Measurements from ENCODE around the gene TTLL11. TPM values are rescaled to one million over a fixed set of nuclear protein-coding genes. Genes with fewer than 3 reads are reported as not detected.

TTLL11 gene
- total RNA-seq, 1 experiment from 2014 or later: 1.5 TPM

GRCh38 chr9:122085260-122085659, 7.8 kb downstream of the TTLL11 start:
- H3K18ac ChIP-seq (ENCODE audit: insufficient read length, low read depth, low read length): no peak overlapping the region
- H3K23me2 ChIP-seq (ENCODE audit: insufficient read length, low read depth, low read length, poor library complexity, severe bottlenecking): no peaks in the 10 kb centered on the region
- no peak overlapping the region for H3K4me2 ChIP-seq (ENCODE audit: insufficient read depth, insufficient read length, low read length)
- no peak overlapping the region for H3K14ac ChIP-seq (ENCODE audit: insufficient read depth, low read length)
- H3K23ac ChIP-seq (ENCODE audit: insufficient read length, low read depth, low read length): no peak overlapping the region
- no peak overlapping the region for H3K9ac ChIP-seq (ENCODE audit: extremely low read depth, insufficient read length, low read length)
- WGBS (ENCODE audit: extremely low coverage, insufficient read length, low lambda C conversion rate): no CpG with 5 or more reads among the region's 1 CpG
- no peak overlapping the region for H3K4ac ChIP-seq (ENCODE audit: low read depth, low read length)
- no peaks in the 10 kb centered on the region for H3K4me1 Mint-ChIP-seq
- no peaks in the 10 kb centered on the region for H3K79me2 ChIP-seq (ENCODE audit: insufficient read depth, low read length)
- no peak overlapping the region for H4K8ac ChIP-seq (replicated peaks; ENCODE audit: insufficient read length, low read depth, low read length)
- H4K91ac ChIP-seq (ENCODE audit: insufficient read length, low read depth, low read length): no peak overlapping the region
- no peak overlapping the region for H4K5ac ChIP-seq (ENCODE audit: insufficient read length, low read depth, low read length)
- H3K27ac ChIP-seq (ENCODE audit: insufficient read length, low read depth, low read length): no peak overlapping the region
- no peak overlapping the region for H3K56ac ChIP-seq (ENCODE audit: insufficient read length, low read depth, low read length)
- no peak overlapping the region for H2BK20ac ChIP-seq (ENCODE audit: low read depth, low read length, poor library complexity, severe bottlenecking)
- H3K27me3 Mint-ChIP-seq (ENCODE audit: low read depth): peaks cover 6% of the 10 kb centered on the region
- H3K27ac Mint-ChIP-seq: no peak overlapping the region
- no peak overlapping the region for H3K4me3 Mint-ChIP-seq
- H4K20me1 ChIP-seq (ENCODE audit: control insufficient read depth, insufficient read depth, insufficient read length): no peaks in the 10 kb centered on the region
- H3K4me1 ChIP-seq (ENCODE audit: insufficient read depth, low read length): no peaks in the 10 kb centered on the region
- TF ChIP-seq CTCF (conservative IDR thresholded peaks at IDR 0.05): no peak
- H3K27me3 ChIP-seq (ENCODE audit: insufficient read depth, low read length): no peaks in the 10 kb centered on the region
- no peak overlapping the region for H2BK5ac ChIP-seq (ENCODE audit: insufficient read length, low read length)
- DNase-seq: no peak
- H2BK12ac ChIP-seq (ENCODE audit: insufficient read length, low read depth, low read length): no peak overlapping the region
- H3K36me3 Mint-ChIP-seq (ENCODE audit: insufficient read depth in 1 of 3, low read depth in 3 of 3): no peaks in the 10 kb centered on the region
- no peaks in the 10 kb centered on the region for H3K9me3 ChIP-seq (ENCODE audit: control insufficient read depth, low read depth, low read length)
- no peaks in the 10 kb centered on the region for H3K79me1 ChIP-seq (ENCODE audit: insufficient read depth, low read depth, low read length, poor library complexity, severe bottlenecking)
- H2BK15ac ChIP-seq (ENCODE audit: low read depth, low read length): no peak overlapping the region
- H2AK5ac ChIP-seq (ENCODE audit: insufficient read length, low read length): no peak overlapping the region
- H2BK120ac ChIP-seq (ENCODE audit: low read depth, low read length, poor library complexity, severe bottlenecking): no peak overlapping the region
- no peak overlapping the region for H2AFZ ChIP-seq (ENCODE audit: low read length)
- H3T11ph ChIP-seq (ENCODE audit: low read length): no peak overlapping the region
- no peaks in the 10 kb centered on the region for H3K9me3 Mint-ChIP-seq

All from H9 (cell line).